ENCODE data around the gene MYO5B.

The MYO5B gene

GRCh38 chr18:49865401-49865800 lies 329.5 kb downstream of the MYO5B start:
- DNase-seq (ENCODE audit: low read depth) = no peak
- TF ChIP-seq CTCF (IDR thresholded peaks at IDR 0.05; ENCODE audit: low read depth, low read length, missing control alignments) = no peak
- in situ Hi-C loops (cut with HindIII; ENCODE audit: low sequenced_read_pairs) = no loop called here
- H3K4me3 ChIP-seq (ENCODE audit: low read depth, low read length) = no peak overlapping the region

- TF ChIP-seq CTCF (IDR thresholded peaks at IDR 0.05; ENCODE audit: low read depth, low read length, missing control alignments) = no peak
- in situ Hi-C loops (cut with HindIII; ENCODE audit: low sequenced_read_pairs) = no loop called here
- no peak for DNase-seq (ENCODE audit: low read depth)
- no peak overlapping the region for H3K4me3 ChIP-seq (ENCODE audit: low read depth, low read length)
Observed at GRCh38 chr18:49863769-49864621, 331.0 kb downstream of the MYO5B start.

- DNase-seq (ENCODE audit: low read depth) = no peak
- in situ Hi-C loops (cut with HindIII; ENCODE audit: low sequenced_read_pairs) = no loop called here
- no peak overlapping the region for H3K4me3 ChIP-seq (ENCODE audit: low read depth, low read length)
- no peak for TF ChIP-seq CTCF (IDR thresholded peaks at IDR 0.05; ENCODE audit: low read depth, low read length, missing control alignments)
Observed at GRCh38 chr18:49862656-49863385, 332.1 kb downstream of the MYO5B start.

- DNase-seq (ENCODE audit: low read depth) = no peak
- H3K4me3 ChIP-seq (ENCODE audit: low read depth, low read length) = no peak overlapping the region
- in situ Hi-C loops (cut with HindIII; ENCODE audit: low sequenced_read_pairs) = no loop called here
- peak; percentile 41 for TF ChIP-seq CTCF (IDR thresholded peaks at IDR 0.05; ENCODE audit: low read depth, low read length, missing control alignments)
Observed at GRCh38 chr18:49861659-49862058, 333.3 kb downstream of the MYO5B start.

- no peak for DNase-seq (ENCODE audit: low read depth)
- in situ Hi-C loops (cut with HindIII; ENCODE audit: low sequenced_read_pairs) = no loop called here
- no peak for TF ChIP-seq CTCF (IDR thresholded peaks at IDR 0.05; ENCODE audit: low read depth, low read length, missing control alignments)
- no peak overlapping the region for H3K4me3 ChIP-seq (ENCODE audit: low read depth, low read length)
Observed at GRCh38 chr18:49859725-49860124, 335.2 kb downstream of the MYO5B start.

GRCh38 chr18:49859021-49859359 lies 336.0 kb downstream of the MYO5B start:
- in situ Hi-C loops (cut with HindIII; ENCODE audit: low sequenced_read_pairs) = no loop called here
- TF ChIP-seq CTCF (IDR thresholded peaks at IDR 0.05; ENCODE audit: low read depth, low read length, missing control alignments) = no peak
- no peak overlapping the region for H3K4me3 ChIP-seq (ENCODE audit: low read depth, low read length)
- DNase-seq (ENCODE audit: low read depth) = no peak
